Measurements from ENCODE around the gene CHRNA1.

Gene CHRNA1

GRCh38 chr2:174756743-174757142, 7.5 kb downstream of the CHRNA1 start:
- no peak for DNase-seq

GRCh38 chr2:174753038-174753633, 11.1 kb downstream of the CHRNA1 start:
- DNase-seq: no peak

GRCh38 chr2:174752403-174753037, 11.8 kb downstream of the CHRNA1 start:
- no peak for DNase-seq

GRCh38 chr2:174750923-174751441, 13.3 kb downstream of the CHRNA1 start:
- DNase-seq: no peak

- DNase-seq: no peak
Observed at GRCh38 chr2:174749793-174750192, 14.5 kb downstream of the CHRNA1 start.

GRCh38 chr2:174748948-174749347, 15.3 kb downstream of the CHRNA1 start:
- DNase-seq: peak; percentile 99

GRCh38 chr2:174745142-174745541, 19.1 kb downstream of the CHRNA1 start:
- no peak for DNase-seq

- DNase-seq: no peak
Observed at GRCh38 chr2:174744111-174744510, 20.2 kb downstream of the CHRNA1 start.

- peak; percentile 84 for DNase-seq
Observed at GRCh38 chr2:174740721-174741120, 23.6 kb downstream of the CHRNA1 start.

GRCh38 chr2:174738841-174739240, 25.4 kb downstream of the CHRNA1 start:
- DNase-seq: no peak

- DNase-seq: no peak
Observed at GRCh38 chr2:174731546-174731945, 32.7 kb downstream of the CHRNA1 start.

GRCh38 chr2:174730698-174731018, 33.6 kb downstream of the CHRNA1 start:
- no peak for DNase-seq

- DNase-seq: peak; percentile 77
Observed at GRCh38 chr2:174729797-174730697, 34.2 kb downstream of the CHRNA1 start.

GRCh38 chr2:174728096-174728495, 36.2 kb downstream of the CHRNA1 start:
- no peak for DNase-seq

- DNase-seq: no peak
Observed at GRCh38 chr2:174726212-174726611, 38.1 kb downstream of the CHRNA1 start.

GRCh38 chr2:174722942-174723592, 41.2 kb downstream of the CHRNA1 start:
- no peak for DNase-seq

- DNase-seq: no peak
Observed at GRCh38 chr2:174719016-174719415, 45.3 kb downstream of the CHRNA1 start.

GRCh38 chr2:174718591-174718990, 45.7 kb downstream of the CHRNA1 start:
- DNase-seq: no peak

- DNase-seq: no peak
Observed at GRCh38 chr2:174717916-174718315, 46.4 kb downstream of the CHRNA1 start.

- DNase-seq: no peak
Observed at GRCh38 chr2:174717273-174717672, 47.0 kb downstream of the CHRNA1 start.

GRCh38 chr2:174716785-174717184, 47.5 kb downstream of the CHRNA1 start:
- no peak for DNase-seq

- no peak for DNase-seq
Observed at GRCh38 chr2:174713686-174714085, 50.6 kb downstream of the CHRNA1 start.

GRCh38 chr2:174711206-174711605, 53.1 kb downstream of the CHRNA1 start:
- DNase-seq: no peak
